Stimulated activated CD4-positive, alpha-beta T cell treated with anti-CD3 and anti-CD28 coated beads, Interleukin-1b, Interleukin-23, amount 100 ng/mL, for 4 hours (primary cell): Measurements from ENCODE around the gene RAD18.

Source experiments
- DNase-seq, 2 donors: peaks; one replicate each; pipeline ENCODE4 v3.0.0-alpha.2; 2020; ENCODE audit warnings: low read depth in 2 of 2

Gene RAD18

DNA sequence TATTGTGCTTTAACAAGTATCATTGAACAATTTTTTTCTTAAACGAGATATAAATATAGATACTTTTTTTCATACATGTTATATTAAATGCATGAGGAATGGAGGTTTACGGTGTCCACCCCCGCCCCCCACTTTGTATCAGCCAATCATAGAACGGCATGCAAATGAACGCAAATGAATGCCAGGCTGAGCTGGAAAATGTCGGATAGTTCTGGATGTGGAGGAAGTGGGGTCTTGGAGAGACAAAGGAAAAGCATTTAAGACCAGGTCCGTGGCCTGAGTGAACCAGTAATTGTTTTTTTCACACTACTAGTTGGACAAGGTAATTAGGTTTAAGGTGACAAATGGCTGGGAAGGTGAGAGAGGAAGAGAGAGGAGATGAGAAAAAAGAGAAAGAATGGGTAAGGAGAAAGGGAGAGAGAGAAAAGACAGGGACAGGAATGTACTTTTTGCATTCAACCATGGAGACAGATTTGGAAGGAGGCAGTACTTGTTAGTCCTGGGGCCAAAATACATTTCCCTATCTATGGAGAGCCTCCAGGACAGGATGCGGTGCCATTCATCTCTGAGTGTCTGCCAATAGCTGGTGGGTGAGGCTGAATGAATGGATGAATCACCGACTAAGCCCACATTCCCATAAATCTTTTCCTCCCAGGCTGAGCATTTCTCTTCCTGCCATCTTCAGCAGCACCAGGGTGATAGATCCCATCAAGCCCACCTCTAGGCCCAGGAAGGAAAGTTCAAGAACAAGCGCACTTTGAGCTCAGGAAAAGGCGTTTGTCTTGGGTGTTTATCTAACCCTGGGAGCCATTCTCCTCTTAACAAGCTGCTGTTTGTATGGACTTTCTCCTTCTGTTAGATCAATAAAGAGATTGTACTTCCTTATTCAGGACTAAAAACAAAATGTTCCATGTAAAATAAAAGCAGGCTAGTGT lies 1.4 kb upstream of the RAD18 start:
- DNase-seq, result no peak

DNA sequence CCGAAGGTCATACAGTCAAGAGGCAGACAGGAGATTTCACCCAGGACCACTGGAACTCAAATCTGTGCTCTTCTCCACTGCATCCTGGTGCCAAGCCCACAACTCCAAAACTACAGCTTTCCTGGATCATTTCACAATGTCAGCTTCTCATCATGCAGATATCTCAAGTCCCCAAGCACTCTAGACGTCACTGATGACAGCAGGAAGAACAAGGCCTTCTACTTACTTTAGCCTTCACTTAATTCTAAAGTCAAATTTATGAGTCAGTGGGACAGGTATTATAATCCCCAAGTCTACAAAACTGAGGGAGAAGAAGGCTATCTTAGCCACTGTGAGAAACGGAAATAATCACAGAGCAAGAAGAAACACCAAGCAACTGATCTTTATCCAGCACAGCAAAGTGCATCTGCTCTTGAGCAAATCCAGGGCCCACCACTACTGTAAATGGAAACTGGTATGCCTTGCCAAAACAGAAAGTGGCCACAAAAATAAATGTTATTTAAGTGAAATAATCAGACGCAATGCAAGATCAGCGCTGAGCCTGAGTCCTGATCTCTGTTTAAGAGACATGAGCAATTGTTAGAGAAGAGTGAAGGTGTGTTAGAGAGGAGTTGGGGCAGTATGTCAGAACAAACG lies 928 bp downstream of the RAD18 start:
- DNase-seq, result no peak

- no peak for DNase-seq
Observed at GRCh38 chr3:8959668-8960067, 3.6 kb downstream of the RAD18 start.

GRCh38 chr3:8954938-8955763 lies 8.1 kb downstream of the RAD18 start:
- DNase-seq, result no peak

DNA sequence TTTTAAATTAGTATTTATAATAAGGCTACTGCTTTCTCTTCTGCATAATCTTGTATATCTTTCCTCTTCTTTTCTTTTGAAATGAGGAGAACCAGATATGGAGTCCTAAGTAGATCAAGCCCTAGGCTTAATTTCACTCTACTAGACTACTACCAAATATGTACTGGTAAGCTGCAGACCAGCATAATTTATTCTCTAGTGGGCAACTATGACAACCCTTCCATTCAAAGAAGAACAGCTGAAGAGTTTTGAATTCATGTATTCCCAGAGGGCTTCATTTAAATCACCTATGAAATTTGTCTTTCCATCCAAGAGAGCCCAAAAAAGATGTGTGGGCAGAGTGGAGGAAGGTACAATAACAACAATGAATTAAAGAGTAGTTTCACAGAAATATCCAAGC lies 10.0 kb downstream of the RAD18 start:
- no peak for DNase-seq

DNA sequence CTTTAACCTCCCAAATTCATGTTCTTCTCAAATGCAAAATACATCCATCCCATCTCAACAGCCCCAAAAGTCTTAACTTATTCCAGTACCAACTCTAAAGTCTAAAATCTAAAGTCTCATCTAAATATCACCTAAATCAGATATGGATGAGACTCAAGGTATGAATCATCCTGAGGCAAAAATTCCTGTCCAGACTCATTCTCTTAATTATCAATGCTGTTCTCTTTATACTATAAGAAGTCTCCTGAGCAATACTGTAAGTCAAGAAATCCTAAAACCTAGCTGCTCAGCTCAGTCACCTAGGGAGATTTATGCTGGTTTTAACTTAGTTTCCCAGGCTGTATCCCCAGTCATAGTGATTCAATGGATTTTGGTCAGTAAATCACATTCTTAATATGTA lies 11.1 kb downstream of the RAD18 start:
- DNase-seq, result no peak

DNA sequence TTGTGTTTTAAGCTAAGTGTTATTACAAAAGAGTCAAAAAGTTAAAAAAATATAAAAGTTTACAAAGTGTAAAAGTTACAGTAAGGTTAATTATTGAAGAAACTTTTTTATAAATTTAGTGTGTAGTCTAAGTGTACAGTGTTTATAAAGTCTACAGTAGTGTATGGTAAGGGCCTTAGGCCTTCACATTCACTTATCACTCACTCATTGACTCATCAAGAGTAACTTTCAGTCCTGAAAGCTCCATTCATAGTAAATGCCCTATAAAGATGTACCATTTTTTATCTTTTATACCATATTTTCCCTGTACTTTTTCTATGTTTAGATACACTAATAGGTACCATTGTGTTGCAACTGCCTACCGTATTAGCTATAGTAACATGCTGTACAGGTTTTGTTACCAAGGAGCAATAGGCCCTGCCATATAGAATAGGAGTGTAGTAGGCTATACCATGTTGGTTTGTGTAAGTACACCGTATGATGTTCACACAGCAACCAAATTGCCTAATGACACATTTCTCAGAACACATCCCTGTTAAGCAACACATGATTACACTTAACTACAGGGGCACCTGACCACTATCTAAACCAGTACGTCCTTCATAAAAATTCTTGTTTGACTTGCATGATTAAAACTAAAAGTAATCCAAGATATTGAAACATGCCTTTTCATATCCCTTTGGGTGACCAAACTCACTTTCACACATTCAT lies 17.2 kb downstream of the RAD18 start:
- DNase-seq, result no peak

DNA sequence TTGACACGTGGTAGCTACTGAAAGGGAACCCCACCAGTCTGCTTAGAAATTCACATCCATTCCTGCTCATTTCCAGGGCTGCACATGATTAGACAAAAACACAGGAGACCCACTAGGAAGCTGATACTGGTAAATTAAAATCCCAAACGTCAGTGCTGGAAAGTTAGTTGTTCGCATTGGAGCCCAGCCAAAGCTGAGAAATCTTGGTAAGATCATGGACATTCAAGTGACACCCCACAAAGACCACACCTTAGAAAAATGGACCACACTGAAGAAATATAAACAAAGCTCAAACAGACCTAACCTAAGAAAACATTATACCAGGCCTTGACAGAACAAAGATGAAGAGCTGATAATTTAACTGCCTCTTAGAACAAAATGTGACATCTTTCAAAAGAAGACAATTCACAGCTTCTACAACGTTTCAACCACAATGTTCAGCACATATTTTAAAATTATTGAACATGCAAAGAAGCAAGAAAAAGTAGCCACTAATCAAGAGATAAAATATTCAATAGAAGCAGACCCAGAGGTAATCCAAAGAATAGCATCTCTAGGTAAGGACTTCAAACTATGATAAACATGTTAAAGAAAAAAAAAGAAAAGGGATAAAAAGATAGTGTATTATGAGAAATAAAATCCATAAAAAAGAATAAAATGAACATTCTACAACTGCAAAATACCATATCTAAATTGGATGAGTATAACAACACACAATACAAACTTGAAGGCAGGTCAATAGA lies 20.4 kb downstream of the RAD18 start:
- DNase-seq, result no peak

DNA sequence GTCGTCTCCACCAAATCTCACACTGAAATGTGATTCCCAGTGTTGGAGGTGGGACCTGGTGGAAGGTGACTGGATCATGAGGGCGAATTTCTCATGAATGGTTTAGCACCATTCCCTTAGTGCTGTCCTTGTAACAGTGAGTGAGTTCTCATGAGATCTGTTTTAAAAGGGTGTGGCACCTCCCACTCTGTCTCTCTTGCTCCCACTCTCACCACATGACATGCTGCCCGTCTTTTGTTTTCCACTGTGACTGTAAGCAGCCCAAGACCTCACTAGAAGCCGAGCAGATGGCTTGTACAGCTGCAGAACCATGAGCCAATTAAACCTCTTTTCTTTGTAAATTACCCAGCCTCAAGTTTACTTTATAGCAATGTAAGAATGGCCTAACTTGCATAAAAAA lies 21.2 kb downstream of the RAD18 start:
- DNase-seq, result no peak

GRCh38 chr3:8938021-8938420 lies 25.3 kb downstream of the RAD18 start:
- no peak for DNase-seq

- DNase-seq, result no peak
Observed at GRCh38 chr3:8937064-8938020, 25.9 kb downstream of the RAD18 start.

DNA sequence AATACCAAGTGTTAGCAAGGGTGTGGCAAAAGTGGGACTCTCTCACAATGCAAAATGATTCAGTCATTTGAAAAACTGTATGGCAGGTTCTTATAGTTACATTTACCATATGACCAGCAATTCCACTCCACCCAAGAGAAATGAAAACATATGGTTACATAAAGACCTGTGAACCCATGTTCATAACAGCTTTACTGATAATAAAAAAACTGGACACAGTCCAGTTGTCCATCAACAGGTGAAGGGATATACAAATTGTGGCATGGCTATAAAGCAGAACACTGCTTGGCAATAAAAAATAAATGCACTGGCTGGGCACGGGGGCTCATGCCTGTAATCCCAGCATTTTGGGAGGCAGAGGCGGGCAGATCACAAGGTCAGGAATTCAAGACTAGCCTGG lies 30.8 kb downstream of the RAD18 start:
- DNase-seq, result no peak

DNA sequence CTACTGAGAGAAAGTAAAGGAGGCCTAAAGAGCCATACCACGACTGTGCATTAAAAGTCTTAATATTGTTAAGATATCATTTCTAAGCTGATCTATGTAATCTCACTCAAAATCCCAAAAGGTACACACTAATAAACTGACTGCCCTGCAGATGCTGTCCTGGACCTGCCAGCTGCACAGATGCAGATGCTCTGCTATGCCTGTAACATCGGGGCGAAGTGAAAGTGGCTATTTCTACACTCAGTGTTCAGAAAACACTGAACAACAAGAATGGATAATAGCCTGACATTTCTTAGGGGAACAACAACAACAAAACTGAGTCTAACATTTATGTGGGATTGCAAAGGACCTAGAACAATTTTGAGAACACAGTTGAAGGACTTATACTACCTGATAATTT lies 31.9 kb downstream of the RAD18 start:
- no peak for DNase-seq

DNA sequence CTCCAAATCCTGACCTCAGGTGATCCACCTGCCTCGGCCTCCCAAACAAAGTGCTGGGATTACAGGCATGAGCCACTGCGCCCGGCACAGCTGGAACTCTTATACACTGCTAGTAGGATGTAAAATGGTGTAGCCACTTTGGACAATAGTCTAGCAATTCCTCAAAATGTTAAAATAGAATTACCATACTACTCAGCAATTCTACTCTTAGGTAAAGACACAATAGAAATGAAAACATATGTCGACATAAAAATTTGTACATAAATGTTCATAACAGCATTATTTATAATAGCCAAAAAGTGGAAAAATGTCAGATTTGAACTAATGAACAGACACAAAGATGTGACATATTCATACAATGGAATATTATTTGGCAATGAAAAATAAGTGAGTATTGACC lies 33.4 kb downstream of the RAD18 start:
- no peak for DNase-seq

- no peak for DNase-seq
Observed at GRCh38 chr3:8914491-8914890, 48.8 kb downstream of the RAD18 start.

GRCh38 chr3:8911781-8912180 lies 51.5 kb downstream of the RAD18 start:
- DNase-seq, result no peak

DNA sequence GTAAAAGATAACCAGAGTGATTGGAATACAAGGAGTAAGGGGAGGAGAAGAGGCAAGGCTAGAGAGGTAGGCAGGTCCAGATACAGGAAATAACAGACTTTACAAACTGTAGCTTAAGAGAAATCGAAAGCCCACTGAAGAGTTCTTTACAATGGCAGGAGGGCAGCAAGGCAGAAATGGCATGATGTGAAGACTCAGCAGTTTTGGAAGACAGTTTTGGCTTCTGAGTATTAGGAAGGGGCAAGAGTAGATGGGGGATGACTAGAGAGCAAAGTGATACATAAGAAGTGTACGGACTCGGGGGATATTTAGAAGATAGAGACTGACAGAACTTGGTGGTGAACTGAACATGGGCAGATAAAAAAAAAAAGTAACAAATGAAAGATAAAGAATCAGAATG lies 54.1 kb downstream of the RAD18 start:
- DNase-seq, result no peak

GRCh38 chr3:8903191-8903590 lies 60.1 kb downstream of the RAD18 start:
- DNase-seq, result no peak

DNA sequence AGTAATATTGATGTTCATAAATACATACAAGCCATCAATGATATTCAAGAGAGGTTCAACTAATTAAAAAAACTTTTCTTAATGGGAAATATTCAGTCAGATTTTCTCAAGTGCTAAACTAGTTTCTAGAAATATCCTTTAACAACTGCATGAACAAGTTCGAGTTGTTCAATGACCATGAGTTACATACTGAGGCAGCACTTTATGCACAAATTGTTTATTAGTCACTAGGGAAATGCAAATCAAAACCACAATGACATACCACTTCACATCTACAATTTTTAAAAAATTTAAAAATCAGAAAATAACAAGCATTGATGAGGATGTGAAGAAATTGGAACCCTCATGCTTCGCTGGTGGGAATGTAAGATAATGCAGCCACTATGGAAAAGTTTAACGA lies 62.4 kb downstream of the RAD18 start:
- no peak for DNase-seq

DNA sequence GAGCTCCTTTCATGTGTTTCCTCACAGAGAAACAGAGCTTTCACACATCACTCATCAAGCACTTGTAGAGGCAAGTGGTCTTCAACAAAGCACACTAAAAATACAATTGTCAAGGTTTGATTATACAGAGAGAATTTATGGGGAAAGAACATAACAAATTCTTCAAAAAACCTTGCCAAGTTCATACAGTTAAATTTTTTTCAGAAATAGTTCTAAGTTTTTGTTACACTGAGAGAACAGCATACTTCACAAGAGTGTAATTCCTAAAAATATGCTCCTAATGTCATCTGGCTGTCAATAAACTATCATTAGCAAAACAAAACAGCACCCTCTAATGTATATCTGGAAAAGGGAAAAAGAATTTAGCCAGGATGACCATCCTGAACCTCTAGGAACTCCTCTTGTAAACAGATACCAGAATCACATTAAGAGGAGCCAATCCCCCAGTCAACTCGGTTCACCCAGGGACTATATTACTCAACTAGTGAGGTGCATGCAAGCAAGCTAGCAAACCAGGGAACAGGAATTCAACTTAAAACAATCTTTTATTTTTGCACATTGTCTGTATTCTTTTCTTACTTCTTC lies 63.3 kb downstream of the RAD18 start:
- no peak for DNase-seq
